Naive B cell (primary cell): ENCODE results near the gene SLC26A11. TPM values are rescaled to one million over a fixed set of nuclear protein-coding genes. Genes with fewer than 3 reads are reported as not detected.
A peak's percentile ranks its signal among the peaks of the same experiment; 100 is the strongest.

Source experiments
- ATAC-seq, 2 donors: fragments of 150-1000 bp; cut with Tn5 transposase; 2 replicates each; pipeline ENCODE4 v1.10.0; 2021; ENCODE audit warnings: low read depth in 2 of 2, mild to moderate bottlenecking in 2 of 2, moderate library complexity in 2 of 2
- DNase-seq: peaks from one replicate; pipeline ENCODE4 v3.0.0; 2022
- H3K27ac Mint-ChIP-seq, 6 donors: one replicate each; pipeline ENCODE4 v1.8.0; 2020 to 2022; ENCODE audit warnings: mild to moderate bottlenecking in 6 of 6, mixed read lengths in 6 of 6, moderate library complexity in 5 of 6, inconsistent platforms in 2 of 6
- H3K27me3 Mint-ChIP-seq, 3 donors: one replicate each; pipeline ENCODE4 v1.8.0; 2021 to 2022; ENCODE audit warnings: mixed read lengths in 3 of 3, mild to moderate bottlenecking in 1 of 3
- H3K36me3 Mint-ChIP-seq, 2 donors: one replicate each; pipeline ENCODE4 v1.8.0; 2020 to 2022; ENCODE audit warnings: mixed read lengths in 2 of 2, inconsistent platforms in 1 of 2, mild to moderate bottlenecking in 1 of 2
- H3K4me1 Mint-ChIP-seq, 3 donors: one replicate each; pipeline ENCODE4 v1.8.0; 2020 to 2022; ENCODE audit warnings: mixed read lengths in 3 of 3, inconsistent platforms in 1 of 3, mild to moderate bottlenecking in 1 of 3, moderate library complexity in 1 of 3
- H3K4me3 Mint-ChIP-seq, 8 donors: one replicate each; pipeline ENCODE4 v1.8.0; 2020 to 2022; ENCODE audit warnings: mild to moderate bottlenecking in 8 of 8, mixed read lengths in 8 of 8, moderate library complexity in 8 of 8, inconsistent platforms in 2 of 8
- H3K9me3 Mint-ChIP-seq, 7 donors: one replicate each; pipeline ENCODE4 v1.8.0; 2020 to 2022; ENCODE audit warnings: mixed read lengths in 7 of 7, mild to moderate bottlenecking in 5 of 7, inconsistent platforms in 2 of 7, moderate library complexity in 1 of 7
- polyA plus RNA-seq, 6 donors: library from polyadenylated mRNA; unstranded; fragments of 300-500 nt; fragmentation: Illumina TruSeq; gene quantifications; one replicate each; pipeline ENCODE4 v1.2.3, GENCODE V29; 2021; ENCODE audit warnings: low read depth in 6 of 6

The SLC26A11 gene
- polyA plus RNA-seq, 6 donors from 2014 or later = 1.6 to 9.5 (median 7.4) TPM

DNA sequence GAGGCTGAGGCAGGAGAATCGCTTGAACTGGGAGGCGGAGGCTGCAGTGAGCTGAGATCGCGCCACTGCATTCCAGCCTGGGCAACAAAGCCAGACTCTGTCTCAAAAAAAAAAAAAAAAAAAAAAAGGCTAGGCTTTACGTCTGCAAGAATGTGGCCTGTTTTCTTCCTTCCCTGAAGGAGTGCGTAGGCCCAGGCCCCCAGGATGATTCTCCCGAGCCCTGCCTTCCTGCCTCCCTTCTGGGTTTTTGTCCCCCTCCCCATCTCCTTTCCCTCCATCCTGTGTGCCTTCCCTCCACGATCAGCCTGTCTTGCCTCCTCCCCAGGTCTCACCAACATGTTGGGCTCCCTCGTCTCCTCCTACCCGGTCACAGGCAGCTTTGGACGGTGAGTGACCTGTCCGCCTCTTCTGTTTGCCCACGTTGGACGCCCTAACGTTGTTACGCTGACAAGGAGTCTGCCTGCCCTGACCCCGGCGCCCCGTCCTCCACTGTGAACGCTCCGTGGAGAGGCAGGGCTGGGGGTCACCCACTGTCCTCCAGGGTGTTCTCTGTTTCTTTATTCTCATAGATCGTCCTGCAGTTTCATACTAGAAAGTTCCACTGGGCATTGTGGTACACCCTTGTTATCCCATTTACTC, 24.8 kb downstream of the SLC26A11 start:
- no peaks in the 10 kb centered on the region for H3K27me3 Mint-ChIP-seq
- peak overlapping the region in 1 of 8 donors; percentile 19 for H3K4me3 Mint-ChIP-seq
- DNase-seq = no peak
- ATAC-seq = no peak
- H3K9me3 Mint-ChIP-seq = no peaks in the 10 kb centered on the region
- no peaks in the 10 kb centered on the region for H3K36me3 Mint-ChIP-seq
- no peaks in the 10 kb centered on the region for H3K4me1 Mint-ChIP-seq
- peak overlapping the region in 2 of 6 donors; percentile 22 to 79 for H3K27ac Mint-ChIP-seq

GRCh38 chr17:80245566-80246265, 25.5 kb downstream of the SLC26A11 start:
- ATAC-seq = no peak
- Mint-ChIP-seq H3K27me3 (no peaks in the 10 kb centered on the region), H3K4me1 (no peaks in the 10 kb centered on the region), H3K36me3 (no peaks in the 10 kb centered on the region), H3K27ac (peak overlapping the region in 1 of 6 donors; percentile 79), H3K9me3 (no peaks in the 10 kb centered on the region), H3K4me3 (no peak overlapping the region)
- no peak for DNase-seq

GRCh38 chr17:80246266-80246681, 26.0 kb downstream of the SLC26A11 start:
- Mint-ChIP-seq H3K4me1 (no peaks in the 10 kb centered on the region), H3K4me3 (no peak overlapping the region), H3K27me3 (no peaks in the 10 kb centered on the region), H3K27ac (no peak overlapping the region), H3K36me3 (no peaks in the 10 kb centered on the region), H3K9me3 (no peaks in the 10 kb centered on the region)
- DNase-seq (no peak), ATAC-seq (no peak)

- DNase-seq (no peak), ATAC-seq (no peak)
- H3K27ac Mint-ChIP-seq = no peak overlapping the region
- H3K9me3 Mint-ChIP-seq = no peaks in the 10 kb centered on the region
- H3K27me3 Mint-ChIP-seq = no peaks in the 10 kb centered on the region
- no peak overlapping the region for H3K4me3 Mint-ChIP-seq
- no peaks in the 10 kb centered on the region for H3K4me1 Mint-ChIP-seq
- no peaks in the 10 kb centered on the region for H3K36me3 Mint-ChIP-seq
These were observed 26.5 kb downstream of the SLC26A11 start for GRCh38 chr17:80246726-80247125.

- no peak for ATAC-seq
- no peaks in the 10 kb centered on the region for H3K36me3 Mint-ChIP-seq
- no peak for DNase-seq
- H3K9me3 Mint-ChIP-seq = no peaks in the 10 kb centered on the region
- H3K4me3 Mint-ChIP-seq = no peak overlapping the region
- no peak overlapping the region for H3K27ac Mint-ChIP-seq
- H3K4me1 Mint-ChIP-seq = peaks cover 0 to under 1% (median 0%) of the 10 kb centered on the region in 3 donors
- no peaks in the 10 kb centered on the region for H3K27me3 Mint-ChIP-seq
These were observed 27.3 kb downstream of the SLC26A11 start for GRCh38 chr17:80247561-80247960.

DNA sequence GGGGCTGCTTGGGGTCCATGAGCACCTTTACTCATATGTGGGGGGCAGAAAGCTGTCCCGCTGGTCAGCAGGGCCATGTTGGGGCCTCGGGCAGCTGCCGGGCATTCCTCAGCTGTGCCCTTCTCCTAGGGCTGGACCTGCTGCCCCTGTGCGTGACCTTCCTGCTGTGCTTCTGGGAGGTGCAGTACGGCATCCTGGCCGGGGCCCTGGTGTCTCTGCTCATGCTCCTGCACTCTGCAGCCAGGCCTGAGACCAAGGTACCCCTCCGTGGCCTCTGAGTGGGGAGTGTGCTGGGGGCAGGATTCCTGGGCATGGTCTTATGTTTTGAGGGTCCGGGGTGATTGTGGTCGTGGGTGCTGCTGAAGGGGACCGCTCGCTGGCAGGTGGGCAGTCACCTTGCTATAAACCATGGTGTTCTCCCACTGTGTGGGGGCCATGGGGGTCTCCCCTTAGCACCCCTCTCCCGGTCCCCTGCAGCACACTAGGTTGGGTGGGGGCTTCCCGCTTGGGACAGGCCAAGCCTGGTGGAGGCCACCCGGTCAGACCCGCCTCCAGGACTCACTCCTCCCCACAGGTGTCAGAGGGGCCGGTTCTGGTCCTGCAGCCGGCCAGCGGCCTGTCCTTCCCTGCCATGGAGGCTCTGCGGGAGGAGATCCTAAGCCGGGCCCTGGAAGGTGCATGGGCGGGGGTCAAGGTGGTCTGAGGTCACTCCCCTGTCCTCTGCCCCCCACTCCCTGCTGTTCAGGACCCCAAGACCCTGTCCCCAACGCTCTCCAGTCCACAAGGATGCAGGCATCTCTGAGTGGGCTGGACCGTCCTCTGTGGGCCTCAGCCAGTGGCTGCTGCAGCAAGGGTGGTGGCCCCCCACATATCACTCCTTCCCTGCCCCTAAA, 28.0 kb downstream of the SLC26A11 start:
- no peaks in the 10 kb centered on the region for H3K9me3 Mint-ChIP-seq
- H3K4me3 Mint-ChIP-seq = no peak overlapping the region
- H3K4me1 Mint-ChIP-seq = peaks cover 0 to 4% (median 0%) of the 10 kb centered on the region in 3 donors
- H3K27ac Mint-ChIP-seq = no peak overlapping the region
- H3K36me3 Mint-ChIP-seq = no peaks in the 10 kb centered on the region
- no peak for ATAC-seq
- no peaks in the 10 kb centered on the region for H3K27me3 Mint-ChIP-seq
- DNase-seq = no peak

- no peak overlapping the region for H3K27ac Mint-ChIP-seq
- no peaks in the 10 kb centered on the region for H3K36me3 Mint-ChIP-seq
- H3K9me3 Mint-ChIP-seq = no peaks in the 10 kb centered on the region
- H3K4me1 Mint-ChIP-seq = peaks cover 0 to 5% (median under 1%) of the 10 kb centered on the region in 3 donors
- DNase-seq = no peak
- no peaks in the 10 kb centered on the region for H3K27me3 Mint-ChIP-seq
- no peak overlapping the region for H3K4me3 Mint-ChIP-seq
- no peak for ATAC-seq
These were observed 28.9 kb downstream of the SLC26A11 start for GRCh38 chr17:80248894-80249710.

- H3K9me3 Mint-ChIP-seq = no peaks in the 10 kb centered on the region
- no peaks in the 10 kb centered on the region for H3K27me3 Mint-ChIP-seq
- DNase-seq (no peak), ATAC-seq (no peak)
- peak overlapping the region in 1 of 6 donors; percentile 76 for H3K27ac Mint-ChIP-seq
- peak overlapping the region in 1 of 8 donors; percentile 47 for H3K4me3 Mint-ChIP-seq
- no peaks in the 10 kb centered on the region for H3K36me3 Mint-ChIP-seq
- H3K4me1 Mint-ChIP-seq = peaks cover 5 to 13% (median 11%) of the 10 kb centered on the region in 3 donors
These were observed 31.7 kb downstream of the SLC26A11 start for GRCh38 chr17:80251966-80252365.

DNA sequence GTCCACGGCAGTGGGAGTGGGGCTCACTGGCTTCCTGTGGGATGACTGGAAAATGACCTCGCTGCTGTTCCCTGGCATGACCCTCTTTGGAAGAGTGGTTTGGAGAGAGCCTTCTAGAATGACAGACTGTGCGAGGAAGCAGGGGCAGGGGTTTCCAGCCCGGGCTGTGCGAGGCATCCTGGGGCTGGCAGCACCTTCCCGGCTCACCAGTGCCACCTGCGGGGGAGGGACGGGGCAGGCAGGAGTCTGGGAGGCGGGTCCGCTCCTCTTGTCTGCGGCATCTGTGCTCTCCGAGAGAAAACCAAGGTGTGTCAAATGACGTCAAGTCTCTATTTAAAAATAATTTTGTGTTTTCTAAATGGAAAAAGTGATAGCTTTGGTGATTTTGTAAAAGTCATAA, 32.6 kb downstream of the SLC26A11 start:
- ATAC-seq = peak; percentile 91 to 96
- H3K9me3 Mint-ChIP-seq = no peaks in the 10 kb centered on the region
- H3K4me1 Mint-ChIP-seq = peaks cover 5 to 13% (median 11%) of the 10 kb centered on the region in 3 donors
- no peak overlapping the region for H3K27ac Mint-ChIP-seq
- no peak overlapping the region for H3K4me3 Mint-ChIP-seq
- peak; percentile 72 for DNase-seq
- H3K36me3 Mint-ChIP-seq = no peaks in the 10 kb centered on the region
- no peaks in the 10 kb centered on the region for H3K27me3 Mint-ChIP-seq

DNA sequence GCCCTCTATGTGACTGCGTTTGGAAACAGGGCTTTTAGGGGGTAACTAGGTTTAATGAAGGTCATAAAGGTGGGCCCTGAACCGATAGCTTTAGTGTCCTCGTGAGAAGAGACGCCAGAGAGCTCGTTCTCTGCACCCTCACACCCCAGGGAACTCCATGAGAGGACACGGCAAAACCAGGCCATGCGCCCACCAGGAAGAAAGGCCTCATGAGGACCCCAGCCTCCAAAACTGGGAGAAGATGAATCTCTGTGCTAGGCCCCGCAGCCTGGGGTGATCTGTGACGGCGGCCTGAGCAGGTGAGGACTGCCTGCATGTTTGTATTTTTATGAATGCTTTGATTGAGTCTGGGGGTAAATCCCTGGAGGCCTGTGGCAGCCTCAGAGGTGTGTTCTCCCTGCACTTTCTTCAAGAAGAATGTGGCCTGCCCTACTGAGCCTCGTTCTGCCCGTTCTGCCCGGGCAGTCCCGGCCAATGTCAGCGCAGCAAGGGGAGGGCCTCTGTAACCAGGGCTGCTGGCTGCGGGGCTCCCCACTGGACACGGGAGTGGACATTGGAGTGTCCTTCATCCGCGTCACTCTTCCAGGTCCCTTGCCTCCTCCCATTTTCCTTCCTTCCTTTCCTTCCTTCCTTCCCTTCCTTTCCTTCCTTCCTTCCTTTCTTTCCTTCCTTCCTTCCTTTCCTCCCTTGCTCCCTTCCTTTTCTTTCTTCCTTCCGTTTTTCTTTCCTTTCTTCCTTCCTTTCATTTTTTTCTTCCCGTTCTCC, 33.6 kb downstream of the SLC26A11 start:
- H3K27ac Mint-ChIP-seq = peak overlapping the region in 2 of 6 donors; percentile 16 to 76
- no peaks in the 10 kb centered on the region for H3K36me3 Mint-ChIP-seq

GRCh38 chr17:80254396-80255251, 34.4 kb downstream of the SLC26A11 start:
- Mint-ChIP-seq H3K27ac (peak overlapping the region in 2 of 6 donors; percentile 53 to 76), H3K36me3 (no peaks in the 10 kb centered on the region), H3K4me1 (peaks cover 8 to 21% (median 19%) of the 10 kb centered on the region in 3 donors), H3K9me3 (no peaks in the 10 kb centered on the region), H3K27me3 (no peaks in the 10 kb centered on the region), H3K4me3 (peak overlapping the region in 1 of 8 donors; percentile 48)
- DNase-seq (no peak), ATAC-seq (peak; percentile 65 to 80)

More for the DNA sequence above, 33.6 kb downstream of the SLC26A11 start:
- H3K4me1 Mint-ChIP-seq = peaks cover 5 to 17% (median 17%) of the 10 kb centered on the region in 3 donors
- no peak overlapping the region for H3K4me3 Mint-ChIP-seq
- ATAC-seq (no peak), DNase-seq (no peak)
- H3K27me3 Mint-ChIP-seq = no peaks in the 10 kb centered on the region
- H3K9me3 Mint-ChIP-seq = no peaks in the 10 kb centered on the region

DNA sequence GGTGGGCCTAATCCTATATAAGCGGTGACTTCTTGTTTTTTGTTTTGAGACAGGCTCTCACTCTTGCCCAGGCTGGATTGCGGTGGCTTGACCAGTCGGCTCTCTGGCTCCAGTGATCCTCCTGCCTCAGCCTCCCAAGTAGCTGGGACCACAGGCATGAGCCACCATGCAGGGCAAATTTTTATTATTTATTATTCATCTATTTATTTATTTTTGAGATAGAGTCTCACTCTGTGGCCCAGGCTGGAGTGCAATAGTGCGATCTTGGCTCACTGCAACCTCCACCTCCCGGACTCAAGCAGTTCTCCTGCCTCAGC, 35.8 kb downstream of the SLC26A11 start:
- Mint-ChIP-seq H3K4me1 (peaks cover 11 to 24% (median 23%) of the 10 kb centered on the region in 3 donors), H3K27ac (no peak overlapping the region), H3K4me3 (peak overlapping the region in 1 of 8 donors; percentile 58)

More for the DNA sequence above, 35.8 kb downstream of the SLC26A11 start:
- Mint-ChIP-seq H3K9me3 (no peaks in the 10 kb centered on the region), H3K27me3 (no peaks in the 10 kb centered on the region), H3K36me3 (no peaks in the 10 kb centered on the region)
- ATAC-seq (no peak), DNase-seq (no peak)
